Activated CD8-positive, alpha-beta memory T cell treated with anti-CD3 and anti-CD28 coated beads, Interleukin-2, amount 50 U/mL, for 24 hours (primary cell): ENCODE data around the gene ENTR1.

Source experiments
- DNase-seq: peaks from one replicate; pipeline ENCODE4 v3.0.0-alpha.2; 2020; ENCODE audit errors: extremely low read depth

Gene ENTR1

GRCh38 chr9:136376457-136376856 is 34.0 kb downstream of the ENTR1 start:
- DNase-seq, result no peak

DNA sequence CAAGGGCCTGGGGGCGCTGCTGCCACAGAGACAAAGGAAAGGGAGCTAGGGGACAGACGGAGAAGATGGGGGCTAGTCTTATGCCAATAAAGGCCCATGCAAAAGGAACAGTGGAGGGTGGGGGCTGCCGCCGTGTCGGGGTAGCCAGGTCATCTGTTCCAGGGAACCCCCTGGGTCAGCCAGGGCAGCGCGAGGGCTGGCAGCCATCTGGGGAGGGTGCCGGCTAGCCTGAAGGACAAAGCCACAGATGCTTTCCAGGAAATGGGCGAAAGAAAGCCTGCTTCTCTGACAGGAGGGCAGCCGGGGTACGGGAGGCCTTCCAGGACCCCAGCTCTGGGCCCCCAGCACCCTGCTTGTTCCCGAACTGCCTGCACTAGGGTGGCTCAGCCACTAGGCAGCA is 35.3 kb downstream of the ENTR1 start:
- DNase-seq, result no peak

- DNase-seq, result no peak
Observed at GRCh38 chr9:136374183-136374575, 36.2 kb downstream of the ENTR1 start.

- DNase-seq, result no peak
Observed at GRCh38 chr9:136373300-136374182, 36.9 kb downstream of the ENTR1 start, which contains the start of gene CARD9. Gene CARD9 (minus strand): TSS chr9:136373669. CDS start chr9:136372078, 1,591 bp downstream.

GRCh38 chr9:136372561-136373299 is 37.7 kb downstream of the ENTR1 start:
- DNase-seq, result no peak

DNA sequence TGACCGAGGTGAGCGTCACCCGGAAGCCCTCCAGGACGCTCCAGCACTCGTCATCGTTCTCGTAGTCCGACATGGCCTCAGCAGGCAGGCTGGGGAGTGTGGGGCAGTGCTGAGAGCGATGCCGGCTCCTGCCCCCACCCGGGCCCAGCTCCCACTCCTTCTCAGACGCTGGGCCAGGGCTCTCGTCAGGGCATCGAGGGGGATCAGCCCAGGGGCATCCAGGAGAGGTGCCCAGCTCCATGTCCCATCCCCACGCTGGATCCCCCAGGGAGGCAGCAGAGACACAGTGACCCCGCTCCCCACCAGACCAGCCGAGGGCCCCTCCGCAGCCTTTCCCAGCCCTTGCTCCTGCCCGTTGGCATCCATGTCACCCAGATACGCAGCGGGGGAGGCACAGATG is 38.4 kb downstream of the ENTR1 start:
- DNase-seq, result no peak

DNA sequence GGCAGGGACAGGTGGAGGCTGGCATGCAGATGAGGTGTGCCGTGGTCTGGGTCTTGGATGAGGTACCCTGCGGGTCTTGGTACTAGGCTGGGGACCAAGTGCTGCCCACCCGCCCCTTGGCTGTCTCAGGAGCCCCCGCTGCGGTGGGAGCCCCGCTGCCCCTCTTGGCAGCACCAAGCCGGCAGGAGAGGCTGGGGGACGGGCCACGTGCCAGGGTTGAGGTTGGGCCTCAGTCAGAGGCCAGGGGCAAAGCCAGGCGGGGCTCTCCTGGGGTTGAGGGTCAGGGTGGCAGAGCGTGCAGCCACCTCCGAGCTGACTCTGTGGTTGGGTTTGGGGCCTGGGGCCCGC is 38.9 kb downstream of the ENTR1 start:
- no peak for DNase-seq

DNA sequence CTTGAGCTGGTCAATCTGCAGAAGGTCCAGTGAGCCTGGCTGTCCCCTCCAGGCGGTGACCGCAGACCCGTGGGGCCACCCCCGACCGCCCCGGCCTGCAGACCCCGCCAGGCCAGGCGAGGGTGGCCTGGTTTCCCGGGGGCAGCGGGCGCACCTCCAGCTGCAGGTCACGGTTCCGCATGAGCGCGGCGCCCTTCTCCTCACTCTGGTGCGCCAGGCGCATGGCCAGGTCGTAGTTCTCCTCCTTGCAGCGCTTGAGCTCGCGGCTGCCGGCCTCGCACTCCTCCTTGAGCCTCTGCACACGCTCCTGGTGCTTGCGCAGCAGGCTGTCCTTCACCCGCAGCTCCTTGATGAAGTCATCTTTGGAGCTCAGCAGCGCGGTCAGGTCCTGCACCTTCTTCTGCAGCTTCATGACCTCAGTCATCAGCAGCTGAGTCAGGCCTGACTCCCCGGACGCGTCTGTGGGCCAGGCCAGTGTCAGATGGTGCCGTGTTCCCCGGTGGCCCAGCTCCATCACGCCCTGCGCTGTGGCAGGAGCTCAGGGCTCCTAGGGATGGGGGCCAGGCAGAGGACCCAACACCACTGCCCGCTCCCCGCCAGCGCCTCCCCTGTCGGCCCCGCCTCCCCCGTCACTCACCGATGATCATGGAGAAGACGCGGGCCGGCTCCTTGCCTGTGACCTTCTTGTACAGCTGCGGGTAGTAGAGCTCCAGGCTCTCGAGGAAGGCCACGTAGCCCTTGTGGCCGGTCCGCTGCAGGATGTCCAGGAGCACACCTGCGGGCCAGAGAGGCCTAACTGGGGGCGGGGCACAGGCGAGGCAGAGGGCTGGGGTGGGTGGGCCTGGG is 39.5 kb downstream of the ENTR1 start:
- no peak for DNase-seq

- DNase-seq, result no peak
Observed at GRCh38 chr9:136370037-136370436, 40.4 kb downstream of the ENTR1 start.

DNA sequence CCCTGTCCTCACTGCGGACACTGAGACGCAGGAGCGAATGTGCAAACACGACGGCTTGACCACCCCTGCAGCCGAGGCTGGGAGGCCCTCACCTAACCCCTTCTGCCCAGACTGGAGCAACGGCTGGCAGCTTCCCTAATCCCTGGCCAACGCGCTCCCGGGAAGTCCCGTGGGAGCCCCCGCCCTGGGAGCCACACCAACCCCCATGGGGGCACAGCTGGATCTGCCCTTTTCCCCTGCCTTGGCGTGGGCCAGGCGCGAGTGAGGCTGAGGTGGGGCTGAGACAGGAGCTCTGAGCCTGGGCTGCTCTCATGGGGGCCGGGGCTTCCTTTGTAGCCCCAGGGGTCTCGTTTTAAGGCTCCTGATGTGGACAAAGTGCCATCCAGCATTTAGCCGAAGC is 42.2 kb downstream of the ENTR1 start:
- DNase-seq, result no peak

- no peak for DNase-seq
Observed at GRCh38 chr9:136367296-136368145, 42.9 kb downstream of the ENTR1 start.

GRCh38 chr9:136366826-136367225 is 43.6 kb downstream of the ENTR1 start:
- DNase-seq, result no peak

DNA sequence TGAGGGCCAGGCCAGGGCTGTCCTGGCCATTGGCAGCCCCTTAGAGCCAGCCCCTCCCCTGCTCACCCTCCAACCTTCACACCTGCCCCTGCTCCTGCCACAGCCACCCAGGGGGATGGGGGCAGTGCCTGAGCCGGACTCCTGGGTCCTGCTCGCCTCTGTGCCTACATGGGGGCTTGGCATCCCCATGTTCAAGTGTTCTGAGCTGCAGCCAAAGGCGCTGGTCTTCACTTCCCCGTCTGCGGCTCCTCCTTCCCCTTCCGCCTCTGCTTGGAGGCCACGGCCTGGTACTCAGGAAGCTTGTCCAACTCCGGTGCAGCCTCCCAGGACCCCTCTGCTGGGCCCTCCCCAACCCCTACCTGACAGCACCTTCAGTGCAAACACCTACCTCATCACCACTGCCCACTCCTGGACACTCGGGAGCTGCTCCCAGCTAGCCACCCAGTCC is 44.6 kb downstream of the ENTR1 start:
- no peak for DNase-seq

DNA sequence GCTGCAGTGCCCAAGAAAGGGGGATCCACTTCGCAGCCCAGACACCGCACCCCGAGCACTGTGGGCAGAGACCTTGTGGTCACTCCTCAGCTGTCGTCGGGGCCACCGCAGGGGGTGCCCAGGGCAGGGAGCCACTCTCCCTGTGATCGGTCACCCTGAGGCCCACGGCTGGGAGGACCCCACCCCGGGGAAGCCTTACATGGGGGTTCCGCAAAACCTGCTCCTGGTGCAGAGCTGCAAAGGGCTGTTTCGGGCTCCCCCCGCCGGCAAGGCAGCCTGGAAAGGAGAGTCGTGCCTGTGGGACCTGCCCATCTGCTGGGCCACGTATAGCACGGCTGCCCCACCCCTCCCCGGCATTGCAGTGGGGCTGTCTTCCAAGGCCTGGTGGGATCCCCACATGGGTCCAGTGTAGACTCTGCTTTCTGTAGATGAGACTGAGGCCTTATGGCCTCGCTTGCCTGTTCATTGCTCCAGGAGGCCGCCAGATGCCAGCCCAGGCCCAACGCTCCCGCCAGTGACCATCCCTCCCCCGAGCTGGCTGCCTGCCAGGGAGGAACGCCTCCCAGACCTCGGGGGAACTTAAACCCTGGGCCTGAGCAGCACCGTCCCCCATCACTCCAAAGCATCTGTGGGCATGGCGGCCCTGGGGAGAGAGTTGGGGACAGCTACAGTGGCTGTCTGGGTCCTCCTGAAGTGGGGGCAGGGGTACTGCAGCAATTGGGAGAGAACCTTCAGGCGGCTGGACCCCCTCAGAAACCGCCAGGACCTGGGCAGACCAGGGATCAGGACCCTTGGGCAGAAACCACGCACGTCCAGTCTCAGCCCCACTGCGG is 45.3 kb downstream of the ENTR1 start:
- DNase-seq, result no peak

- DNase-seq, result no peak
Observed at GRCh38 chr9:136363949-136364748, 46.3 kb downstream of the ENTR1 start.

- peak; percentile 85 for DNase-seq
Observed at GRCh38 chr9:136363106-136363948, 47.1 kb downstream of the ENTR1 start, which contains the start of gene DNLZ. Gene DNLZ (minus strand): TSS chr9:136363744. CDS start chr9:136363714, 30 bp downstream.

- no peak for DNase-seq
Observed at GRCh38 chr9:136362450-136362784, 48.0 kb downstream of the ENTR1 start.

DNA sequence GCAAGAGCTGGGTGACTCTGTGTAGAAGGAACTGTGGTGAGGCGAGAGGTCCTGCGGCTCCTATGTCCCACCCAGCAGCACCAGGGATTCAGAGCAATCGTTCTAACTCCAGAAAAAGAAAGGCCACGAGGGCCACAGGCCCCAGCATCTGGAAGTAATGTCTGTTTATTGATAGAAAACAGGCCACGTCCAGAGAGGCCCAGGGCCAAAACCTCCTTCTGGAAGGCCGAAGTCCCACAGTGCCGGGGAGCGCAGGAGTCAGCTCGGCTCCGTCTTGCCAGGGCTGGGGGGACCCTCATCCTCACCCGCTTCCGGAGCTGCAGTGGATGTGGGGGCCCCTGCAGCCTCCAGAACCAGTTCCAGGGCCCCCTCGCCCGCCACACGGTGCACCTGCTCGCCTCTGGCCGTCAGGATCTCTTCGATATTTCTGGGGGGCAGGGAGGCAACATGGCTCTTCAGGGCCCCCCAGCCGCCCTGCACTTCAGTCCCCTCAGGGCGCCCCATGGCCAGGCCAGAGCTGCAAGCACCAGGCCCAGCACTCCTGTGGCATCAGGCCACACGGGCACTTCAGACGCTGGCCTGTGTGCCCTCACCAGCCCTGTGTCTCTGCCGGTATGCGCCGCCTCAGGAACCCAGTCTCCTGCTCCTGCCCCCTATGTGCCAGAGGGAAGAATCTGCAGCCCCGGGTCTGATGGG is 48.5 kb downstream of the ENTR1 start:
- DNase-seq, result no peak
